LNCAP (cell line): ENCODE results near the gene SOX6.

Source experiments
- CTCF ChIP-seq: fragments of 450-650 bp; IDR thresholded peaks from 2 replicates; pipeline ENCODE4 v1.5.1; 2017; ENCODE audit warnings: mild to moderate bottlenecking

Gene SOX6

GRCh38 chr11:16171882-16172281 is 184.5 kb downstream of the SOX6 start:
- TF ChIP-seq CTCF, result no peak

- no peak for TF ChIP-seq CTCF
Observed at GRCh38 chr11:16169956-16170847, 186.1 kb downstream of the SOX6 start.

GRCh38 chr11:16169541-16169940 is 186.8 kb downstream of the SOX6 start:
- TF ChIP-seq CTCF, result no peak

- no peak for TF ChIP-seq CTCF
Observed at GRCh38 chr11:16167706-16168487, 188.4 kb downstream of the SOX6 start.

- TF ChIP-seq CTCF, result no peak
Observed at GRCh38 chr11:16166571-16166970, 189.8 kb downstream of the SOX6 start.

- TF ChIP-seq CTCF, result no peak
Observed at GRCh38 chr11:16160146-16160545, 196.2 kb downstream of the SOX6 start.

- TF ChIP-seq CTCF, result no peak
Observed at GRCh38 chr11:16158426-16158994, 197.8 kb downstream of the SOX6 start.
